ENCODE measurements around the gene DNER.

Gene DNER

DNA sequence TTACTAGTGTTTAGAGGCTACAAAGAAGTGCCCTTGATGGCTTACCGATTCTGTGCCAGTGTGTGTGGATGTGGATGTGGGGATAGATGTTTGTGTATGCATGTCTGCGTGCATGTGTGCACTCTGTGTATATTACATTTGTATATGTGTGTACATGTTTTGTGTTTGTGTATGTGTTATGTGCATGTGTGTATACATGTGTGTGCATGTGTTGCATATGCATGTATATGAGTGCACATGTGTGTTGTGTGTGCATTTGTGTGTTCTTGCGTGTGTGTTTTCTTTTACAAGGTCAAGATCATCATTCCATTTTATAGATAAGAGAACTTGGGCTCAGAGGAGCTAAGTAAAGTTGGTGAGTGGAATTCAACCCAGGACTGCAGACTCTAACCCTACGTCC is 226.1 kb downstream of the DNER start:
- DNase-seq (ENCODE audit: low read depth) = no peak

DNA sequence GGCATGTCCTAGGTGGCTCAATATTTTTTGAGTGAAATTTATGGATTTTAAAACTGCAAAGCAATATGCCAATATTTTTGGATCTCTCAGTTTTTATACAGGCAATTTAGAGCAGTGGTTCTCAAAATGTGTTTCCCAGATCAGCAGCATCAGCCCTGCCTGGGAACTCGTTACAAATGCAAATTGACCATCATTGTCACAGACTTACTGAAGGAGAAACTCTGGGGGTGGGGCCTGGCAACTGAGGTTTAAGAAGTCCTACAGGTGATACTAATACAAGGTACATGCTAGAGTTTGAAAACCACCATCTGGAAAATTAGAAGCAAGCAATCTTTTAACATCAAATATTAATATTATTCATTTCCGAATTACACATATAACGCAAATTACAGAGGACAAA is 227.7 kb downstream of the DNER start:
- DNase-seq (ENCODE audit: low read depth) = no peak

DNA sequence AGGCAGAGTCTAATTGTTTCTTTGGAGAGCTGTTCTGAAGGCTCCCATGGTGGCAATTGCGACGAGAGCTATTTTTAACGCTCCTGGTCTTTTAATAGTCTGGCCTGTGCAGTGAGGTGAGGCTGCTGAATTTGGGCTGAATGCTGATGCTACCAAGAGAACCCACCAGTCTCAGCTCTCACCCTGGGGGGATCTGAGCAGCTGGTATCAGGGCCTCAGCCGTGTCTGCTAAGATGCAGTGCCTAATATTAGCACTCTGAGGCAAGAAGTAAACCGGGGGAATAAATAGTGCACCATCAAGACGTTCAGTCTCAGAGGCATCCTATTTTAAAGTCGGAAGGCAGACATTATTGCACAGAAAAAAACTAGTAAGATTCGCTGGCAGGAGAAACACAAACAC is 228.5 kb downstream of the DNER start:
- DNase-seq (ENCODE audit: low read depth) = no peak

DNA sequence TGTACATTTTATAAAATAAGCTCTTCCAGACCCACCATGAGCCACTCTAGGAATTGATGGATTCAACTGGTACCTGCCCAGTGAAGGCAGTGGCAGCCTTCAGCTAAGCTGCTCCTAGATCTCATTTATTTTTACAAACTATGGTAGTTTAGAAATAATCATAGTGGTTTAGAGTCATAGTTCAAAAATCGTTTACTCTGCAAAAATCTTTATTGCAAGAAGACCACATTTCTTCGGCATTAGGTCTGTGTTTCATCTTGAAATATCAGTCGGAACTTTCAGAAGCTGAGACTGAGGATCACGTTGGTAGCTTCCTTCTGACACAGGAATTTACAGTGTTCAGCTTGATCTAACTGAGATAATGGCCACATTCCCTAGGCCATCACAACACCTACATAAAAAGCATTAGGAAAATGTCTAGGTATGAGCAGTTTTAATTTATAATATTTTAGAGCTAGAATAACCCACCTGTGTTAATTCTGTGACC is 237.0 kb downstream of the DNER start:
- DNase-seq (ENCODE audit: low read depth) = no peak

DNA sequence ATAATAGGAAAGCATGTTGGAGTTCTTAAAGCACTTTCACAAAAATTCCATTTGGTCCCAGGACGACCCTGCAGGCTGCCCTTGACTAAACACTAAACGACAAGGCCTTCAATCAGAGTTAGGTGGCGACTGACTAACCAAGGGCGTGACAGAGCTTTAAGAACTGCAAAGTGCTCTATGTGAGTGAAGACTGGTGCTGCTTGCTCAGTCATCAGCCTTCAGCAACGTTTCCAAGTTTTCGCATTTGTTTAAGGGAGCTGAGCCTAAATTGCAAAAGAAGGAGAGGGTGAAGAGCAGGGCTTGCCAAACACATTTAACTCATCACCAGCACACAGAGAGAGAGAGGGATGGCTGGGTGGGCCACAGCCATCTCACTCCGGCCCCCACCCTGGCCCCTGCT is 238.6 kb downstream of the DNER start:
- no peak for DNase-seq (ENCODE audit: low read depth)

DNA sequence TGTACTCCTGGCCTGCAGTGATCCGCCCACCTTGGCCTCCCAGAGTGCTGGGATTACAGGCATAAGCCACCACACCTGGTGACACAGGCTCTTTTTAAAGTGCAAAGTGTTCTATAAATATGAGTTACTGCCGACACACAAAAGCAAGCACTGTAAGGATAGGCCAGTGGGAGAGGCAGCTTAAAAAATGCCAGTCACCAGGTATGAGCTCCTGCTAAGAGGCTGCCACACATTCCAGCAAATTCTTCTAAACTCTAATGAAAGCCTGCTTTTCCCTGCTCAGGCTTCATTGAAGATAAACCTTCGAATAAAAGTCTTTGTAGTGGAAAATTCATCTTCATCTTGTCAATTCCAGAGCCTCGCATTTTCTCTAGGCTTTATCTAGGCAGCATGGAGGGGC is 240.2 kb downstream of the DNER start:
- no peak for DNase-seq (ENCODE audit: low read depth)

DNA sequence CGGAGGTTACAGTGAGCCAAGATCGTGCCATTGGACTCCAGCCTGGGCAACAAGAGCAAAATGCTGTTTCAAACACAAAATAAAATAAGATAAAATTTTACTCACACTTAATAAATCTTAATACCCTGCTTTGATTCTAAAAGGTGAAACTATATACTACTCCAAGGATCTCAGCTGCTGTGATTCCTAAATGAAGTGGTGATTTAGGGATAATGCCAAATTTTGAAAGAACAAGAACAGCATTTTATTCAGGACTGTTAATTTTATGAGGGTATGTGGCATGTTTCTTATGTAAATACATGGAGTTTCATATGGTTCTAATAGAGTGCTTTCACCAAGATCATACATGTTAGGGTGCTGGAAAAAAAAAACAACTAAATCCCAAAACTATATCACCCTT is 243.6 kb downstream of the DNER start:
- no peak for DNase-seq (ENCODE audit: low read depth)

DNA sequence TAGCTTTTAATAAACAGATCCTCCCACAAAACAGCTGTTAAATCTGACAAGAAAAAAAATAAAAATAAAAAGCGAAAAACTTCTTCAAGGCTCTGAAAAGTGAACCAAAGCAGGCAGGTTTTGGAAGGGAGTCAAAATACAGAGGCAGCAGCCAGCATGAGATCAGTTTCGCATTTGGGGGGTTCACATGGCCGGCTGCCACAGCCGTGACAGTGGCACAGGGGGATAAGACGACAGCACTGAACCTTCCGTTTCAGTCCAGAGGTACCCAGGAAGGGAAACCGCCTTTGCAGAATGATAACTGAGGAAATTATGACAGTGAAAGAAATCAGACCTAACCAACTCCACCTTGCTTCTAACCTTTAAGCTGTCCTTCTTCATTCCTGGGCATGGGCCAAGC is 246.6 kb downstream of the DNER start:
- no peak for DNase-seq (ENCODE audit: low read depth)

DNA sequence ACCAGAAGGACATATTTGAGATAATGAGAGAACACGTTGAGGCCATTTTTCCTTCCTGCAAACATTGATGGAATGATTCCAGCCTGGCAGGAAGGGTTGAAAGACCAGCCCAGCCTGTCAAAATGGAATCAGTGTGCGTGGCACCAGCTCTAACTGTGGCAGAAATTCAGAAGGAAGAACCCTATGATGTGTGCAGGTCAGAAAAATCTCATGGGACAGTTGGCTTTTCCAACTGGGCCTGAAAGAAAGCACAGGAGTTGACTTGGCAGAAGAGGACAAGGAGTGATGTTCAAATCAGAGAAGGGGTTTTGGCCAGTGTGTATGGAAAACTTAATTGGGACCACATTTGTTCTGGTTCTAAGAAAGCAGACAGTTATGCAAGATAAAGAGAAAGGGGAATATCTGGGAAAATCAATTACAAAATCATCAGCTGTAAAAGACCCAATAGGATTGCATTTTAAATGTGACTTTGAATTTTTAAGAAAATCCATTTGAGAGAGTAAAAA is 250.5 kb downstream of the DNER start:
- DNase-seq (ENCODE audit: low read depth) = no peak

DNA sequence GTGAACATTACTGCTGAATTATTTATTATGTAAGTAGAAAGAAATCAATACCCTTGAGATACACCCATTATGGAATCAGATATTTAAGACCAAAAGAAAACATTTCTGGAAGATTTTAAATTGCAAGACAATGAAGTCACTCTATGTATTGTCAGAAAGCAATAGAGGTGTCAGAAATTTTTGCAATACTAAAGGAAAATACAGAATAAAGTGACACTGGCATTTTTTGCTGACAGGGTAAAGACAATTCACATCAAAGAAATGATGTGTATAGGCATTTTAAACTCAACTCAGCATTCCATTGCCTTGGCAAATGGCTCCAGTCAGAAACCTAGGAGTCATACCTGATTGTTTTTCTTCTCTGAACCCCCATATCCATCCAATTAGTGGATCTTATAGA is 252.2 kb downstream of the DNER start:
- DNase-seq (ENCODE audit: low read depth) = no peak

DNA sequence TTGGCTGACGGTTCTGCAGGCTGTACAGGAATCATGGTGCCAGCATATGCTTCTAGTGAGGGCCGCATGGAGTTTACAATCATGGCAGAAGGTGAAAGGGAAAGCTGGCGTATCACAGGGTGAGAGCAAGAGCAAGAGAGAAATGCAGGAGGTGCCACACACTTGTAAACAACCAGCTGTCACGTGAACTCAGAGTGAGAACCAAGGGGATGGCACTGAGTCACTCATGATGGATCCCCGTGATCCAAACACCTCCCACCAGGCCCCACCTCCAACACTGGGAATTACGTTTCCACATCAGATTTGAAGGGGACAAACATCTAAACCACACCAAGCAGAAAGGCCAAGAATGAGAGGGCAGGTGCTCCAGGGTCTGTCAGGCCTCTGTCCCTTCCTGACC is 258.3 kb downstream of the DNER start:
- DNase-seq (ENCODE audit: low read depth) = no peak

DNA sequence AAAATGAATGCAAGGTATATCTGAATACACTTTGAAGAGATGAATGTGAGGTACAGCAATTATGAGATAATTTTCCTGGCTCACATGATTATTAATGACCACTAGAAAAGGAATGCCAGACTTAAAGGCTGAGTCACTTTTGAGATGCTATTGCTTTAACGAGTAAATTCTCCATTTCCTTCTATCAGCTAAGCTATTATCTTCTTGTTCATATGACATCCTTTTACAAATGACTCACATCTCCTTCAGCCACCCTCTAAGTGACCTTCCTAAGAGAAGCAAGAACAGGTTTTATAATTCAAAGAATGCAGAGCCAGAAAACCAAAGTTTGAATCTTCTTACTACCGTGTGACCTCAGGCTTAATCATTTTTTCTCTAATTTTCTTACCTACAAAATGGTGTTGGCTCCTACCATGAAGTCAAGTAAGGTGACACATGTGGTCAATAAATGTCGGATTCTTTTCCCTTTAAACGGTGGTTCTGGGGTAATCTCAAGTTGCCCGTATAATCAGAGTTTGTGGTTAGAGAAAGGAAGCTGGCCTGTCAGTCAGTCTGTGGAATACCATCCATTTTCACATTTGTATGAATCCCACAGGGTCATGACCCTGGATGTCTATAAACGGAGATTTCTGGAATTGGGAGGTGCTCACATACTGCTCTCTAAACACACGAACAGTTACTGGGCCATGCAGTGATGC is 259.3 kb downstream of the DNER start:
- DNase-seq (ENCODE audit: low read depth) = no peak

DNA sequence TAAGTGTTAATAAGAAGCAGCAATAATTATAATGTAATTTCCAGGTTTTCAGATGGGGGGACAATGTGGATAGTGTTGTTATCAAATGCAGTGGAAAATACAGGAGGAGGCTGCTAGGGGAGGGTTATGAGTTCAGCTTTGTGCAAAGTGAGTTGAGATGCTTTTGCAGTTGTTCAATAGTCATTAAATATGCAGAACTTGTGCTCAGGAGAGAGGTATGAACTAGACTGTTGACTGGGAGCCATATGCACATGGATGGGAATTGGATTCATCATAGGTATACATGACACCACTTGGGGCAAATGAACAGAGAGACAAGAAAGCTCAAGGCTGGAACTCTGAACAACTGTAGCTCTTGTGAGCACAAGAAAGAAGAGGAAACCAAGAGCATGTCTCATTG is 261.1 kb downstream of the DNER start:
- no peak for DNase-seq (ENCODE audit: low read depth)

DNA sequence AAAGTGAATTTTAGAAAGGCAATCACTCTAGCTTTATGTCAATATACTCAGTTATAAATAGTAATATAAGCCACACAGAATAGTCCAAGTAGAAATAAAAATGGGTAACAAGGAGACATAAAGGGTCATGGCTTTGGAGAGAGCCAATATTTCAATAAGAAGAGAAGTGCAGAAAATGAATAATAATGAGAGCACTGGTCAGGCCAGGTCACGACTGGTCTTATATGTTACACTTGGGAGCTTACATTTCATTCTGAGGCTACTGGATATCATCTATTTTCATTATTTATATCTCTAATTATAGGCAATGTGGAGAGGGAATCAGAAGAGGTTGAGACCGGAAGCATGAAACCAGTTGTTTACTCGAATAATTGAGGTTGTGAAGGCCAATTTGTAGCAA is 262.5 kb downstream of the DNER start:
- DNase-seq (ENCODE audit: low read depth) = no peak

DNA sequence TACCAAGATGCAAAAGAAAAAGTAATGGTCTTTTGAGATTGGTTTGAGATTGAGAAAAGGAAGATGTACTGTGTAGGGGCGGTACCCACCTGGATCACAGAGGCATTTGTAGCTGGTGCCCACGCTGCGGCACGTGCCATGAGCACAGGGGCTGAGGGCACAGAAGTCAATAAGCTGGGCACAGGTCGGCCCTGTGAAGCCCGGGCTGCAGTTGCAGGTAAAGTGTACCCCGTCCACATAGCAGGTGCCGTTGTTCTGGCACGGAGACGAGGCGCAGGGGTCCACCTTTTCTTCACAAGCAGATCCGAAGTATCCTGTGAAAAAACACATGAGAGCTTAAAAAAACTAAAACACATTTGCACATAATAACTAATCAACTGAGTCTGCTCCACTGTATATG is 267.1 kb downstream of the DNER start:
- no peak for DNase-seq (ENCODE audit: low read depth)

DNA sequence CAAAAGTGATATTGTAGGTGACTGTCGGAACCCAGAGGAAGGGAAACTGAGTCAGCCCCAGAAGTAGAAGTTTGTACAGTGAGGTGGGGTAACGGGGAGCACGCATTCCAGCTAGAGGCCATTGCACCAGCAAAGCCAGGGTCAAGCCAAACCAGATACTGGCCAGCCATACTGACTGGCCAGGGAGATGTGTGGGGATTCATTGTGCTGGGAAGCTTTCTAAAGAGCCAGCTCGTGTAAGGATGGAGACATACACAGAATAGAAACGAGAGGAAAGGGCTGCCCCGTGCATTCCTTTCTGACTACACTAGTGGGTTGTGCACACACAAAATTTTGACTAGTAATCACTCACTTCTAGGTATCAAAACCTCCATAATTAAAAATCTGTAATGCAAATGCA is 268.0 kb downstream of the DNER start:
- no peak for DNase-seq (ENCODE audit: low read depth)

DNA sequence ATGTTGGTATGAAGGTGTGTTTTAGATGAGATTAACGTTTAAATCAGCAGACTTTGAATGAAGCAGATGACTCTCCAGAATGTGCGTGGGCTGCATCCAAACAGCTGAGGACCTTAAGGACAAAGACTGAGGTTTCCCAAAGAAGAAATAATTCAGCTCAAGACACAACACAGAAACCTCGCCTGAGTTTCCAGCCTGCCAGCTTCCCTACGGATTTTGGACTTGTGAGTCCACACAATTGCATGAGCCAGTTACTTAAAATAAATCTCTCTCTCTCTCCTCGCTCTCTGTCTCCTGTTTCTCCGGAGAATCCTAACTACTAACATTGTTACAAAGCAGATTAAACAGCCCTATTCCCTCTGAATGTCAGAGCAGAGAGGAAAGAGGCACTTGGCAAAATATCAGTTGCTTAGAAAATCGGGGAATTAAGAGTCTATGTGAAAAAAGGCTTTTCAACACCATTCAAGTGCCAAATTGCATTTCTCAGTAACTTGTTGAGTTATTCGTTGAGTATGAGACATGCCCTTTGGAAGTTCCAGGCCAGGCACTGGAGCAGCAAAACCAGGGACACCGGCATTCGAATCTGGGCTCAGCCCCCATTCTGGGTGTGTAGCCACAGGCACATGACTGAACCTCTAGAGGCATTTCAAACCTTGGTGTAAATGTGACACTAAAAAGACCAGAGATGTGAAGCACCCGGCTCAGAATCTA is 268.7 kb downstream of the DNER start:
- DNase-seq (ENCODE audit: low read depth) = no peak

DNA sequence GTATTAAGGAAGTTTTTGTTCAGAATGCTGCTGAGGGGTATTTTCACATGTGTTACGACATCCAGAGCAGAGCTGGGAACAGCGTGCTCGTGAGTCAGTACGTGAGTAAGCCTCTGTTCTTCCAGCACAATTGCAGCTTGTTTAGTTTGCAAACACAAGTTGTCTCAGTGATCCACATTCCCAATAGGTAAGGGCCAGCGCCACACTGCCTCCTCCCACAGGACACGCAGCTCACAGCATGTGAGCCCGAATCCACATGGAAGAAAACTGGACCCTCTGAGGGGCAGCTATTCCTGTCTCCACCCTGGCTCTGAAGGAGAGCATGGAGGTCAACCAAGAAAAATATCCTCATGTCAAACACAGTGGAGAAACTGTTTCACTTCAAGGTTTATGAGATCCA is 269.3 kb downstream of the DNER start:
- no peak for DNase-seq (ENCODE audit: low read depth)

DNA sequence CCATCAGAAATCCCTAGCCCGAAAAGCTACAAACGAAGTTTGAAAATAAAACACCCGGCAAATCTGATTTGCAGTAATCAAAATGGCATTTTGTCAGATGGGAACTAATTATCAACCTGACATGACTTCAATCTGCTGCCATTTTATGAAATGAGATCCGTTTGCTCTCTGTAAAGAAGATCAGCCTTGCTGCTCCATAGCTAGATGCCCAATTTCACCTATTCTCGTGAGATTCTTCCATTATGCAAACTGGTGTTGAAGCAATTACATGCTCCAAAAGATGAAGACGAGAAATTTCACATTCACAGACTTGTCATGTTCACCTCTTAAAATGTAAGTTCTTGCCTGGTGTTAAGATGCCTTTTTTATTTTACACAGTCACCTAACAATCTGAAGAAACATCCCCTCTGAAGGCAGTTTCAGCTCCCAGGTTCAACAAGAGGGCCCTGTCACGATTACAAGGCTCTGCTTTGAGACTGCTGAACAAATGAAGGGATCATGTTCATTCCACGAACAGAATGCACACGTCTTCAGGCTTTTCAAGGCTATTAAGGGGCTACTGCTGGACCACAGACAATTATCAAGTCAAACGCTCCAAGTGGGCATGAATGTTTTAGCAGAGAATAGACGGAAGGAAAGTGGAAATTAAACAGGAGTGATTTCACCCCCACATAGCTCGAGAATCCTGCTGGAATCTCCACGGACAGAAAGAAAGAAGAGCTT is 270.6 kb downstream of the DNER start:
- no peak for DNase-seq (ENCODE audit: low read depth)

DNA sequence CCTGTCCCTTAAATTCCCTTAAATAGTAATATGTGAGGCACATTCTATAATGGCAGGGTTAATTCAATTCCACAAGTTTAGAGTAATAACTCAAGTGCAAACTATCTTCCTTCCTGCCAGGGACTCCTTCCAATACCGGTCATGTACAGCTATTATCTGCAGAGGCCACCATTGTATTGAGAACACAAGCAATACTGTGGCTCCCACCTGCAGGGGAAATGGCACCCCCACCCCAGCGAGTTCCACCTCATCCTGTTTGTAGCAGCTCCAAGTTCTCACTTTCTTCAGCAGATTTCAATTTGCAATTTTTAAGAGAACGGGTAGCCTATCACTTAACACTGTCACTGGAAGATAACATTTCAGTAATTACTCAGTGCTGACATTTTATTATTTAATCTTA is 271.2 kb downstream of the DNER start:
- no peak for DNase-seq (ENCODE audit: low read depth)

DNA sequence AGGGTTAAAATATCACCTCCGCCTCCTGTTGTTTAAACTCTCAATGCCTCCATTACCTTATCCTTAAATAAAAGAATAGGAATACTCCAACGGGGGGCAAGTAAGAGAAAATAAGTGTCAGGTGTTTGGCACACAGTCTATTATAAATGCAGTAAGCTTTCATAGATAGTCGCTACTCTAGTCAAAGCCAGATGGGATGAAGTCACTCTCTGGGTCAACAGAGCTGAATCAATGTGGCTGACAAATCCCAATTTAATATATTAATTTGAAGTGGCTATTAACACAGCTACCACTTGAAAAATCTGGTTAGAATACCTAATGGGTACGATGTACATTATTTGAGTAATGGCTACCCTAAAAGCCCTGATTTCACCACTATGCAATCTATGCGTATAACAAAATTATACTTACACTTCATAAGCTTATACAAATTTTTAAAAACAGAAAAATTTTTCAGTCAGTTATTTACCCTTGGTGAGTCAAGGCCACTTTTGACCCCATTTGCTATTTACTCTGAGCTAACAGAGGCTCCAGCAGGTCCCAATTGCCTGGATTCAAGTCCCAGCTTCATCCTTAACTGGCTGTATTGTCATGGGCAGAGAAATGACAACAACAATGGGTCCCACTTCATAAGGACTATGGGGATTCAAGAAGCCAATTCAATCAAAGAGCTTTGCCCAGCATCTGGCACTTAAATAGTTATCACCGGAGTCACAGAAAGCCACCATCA is 275.8 kb downstream of the DNER start:
- DNase-seq (ENCODE audit: low read depth) = no peak

DNA sequence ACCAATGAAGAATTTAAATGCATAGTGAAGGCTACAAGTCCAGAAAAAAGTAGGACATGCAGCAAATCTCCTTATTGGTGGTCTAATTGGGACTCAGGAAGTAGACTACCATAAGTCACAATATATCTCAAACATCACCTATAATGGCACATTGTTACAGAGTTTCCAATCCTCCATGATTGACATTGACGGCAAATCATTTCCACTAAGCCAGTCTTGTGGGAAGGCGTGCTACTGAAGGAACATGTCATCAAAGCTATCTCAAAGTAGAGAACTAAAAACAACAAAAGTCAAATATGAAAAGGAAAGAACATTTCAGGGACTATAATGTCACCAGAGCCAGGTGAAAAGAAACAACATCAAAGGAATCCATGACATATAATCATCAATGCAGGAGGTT is 276.9 kb downstream of the DNER start:
- no peak for DNase-seq (ENCODE audit: low read depth)
